Sigmoid colon (tissue), 7 donors: Measurements from ENCODE around the gene MAGI2. TPM values are rescaled to one million over a fixed set of nuclear protein-coding genes. Genes with fewer than 3 reads are reported as not detected.

ENCODE experiments used
- DNase-seq: peaks from one replicate; pipeline ENCODE4 v3.0.0-alpha.2; 2019
- H3K27ac ChIP-seq, 4 donors: fragments of 200-600 bp; sonication (generic); one replicate each; pipeline ENCODE4 v1.5.1; 2016 to 2019; ENCODE audit warnings: mild to moderate bottlenecking in 1 of 4
- H3K27me3 ChIP-seq, 3 donors: fragments of 200-600 bp; sonication (generic); one replicate each; pipeline ENCODE4 v1.5.1; 2019; ENCODE audit warnings: mild to moderate bottlenecking in 1 of 3
- H3K36me3 ChIP-seq, 4 donors: fragments of 200-600 bp; sonication (generic); one replicate each; pipeline ENCODE4 v1.5.1; 2016 to 2019
- H3K4me1 ChIP-seq, 4 donors: fragments of 200-600 bp; sonication (generic); one replicate each; pipeline ENCODE4 v1.5.1; 2017 to 2019
- H3K4me3 ChIP-seq, 4 donors: fragments of 200-600 bp; sonication (generic); one replicate each; pipeline ENCODE4 v1.5.1; 2017 to 2019; ENCODE audit warnings: mild to moderate bottlenecking in 2 of 4, moderate library complexity in 1 of 4
- H3K9me3 ChIP-seq, 4 donors: fragments of 200-600 bp in 3 of 4; sonication (generic) in 3 of 4; one replicate each; pipeline versions ENCODE4 v1.5.1 to v1.6.1; 2013 to 2019
- EP300 ChIP-seq, 4 donors: sonication (generic); formaldehyde crosslinking; IDR thresholded peaks; one replicate each; pipeline ENCODE4 v1.6.1; 2017; ENCODE audit warnings: antibody characterized with exemption in 4 of 4
- POLR2A ChIP-seq, 2 donors: fragments of 450-650 bp; IDR thresholded peaks; one replicate each; pipeline ENCODE4 v1.6.1; 2016; ENCODE audit warnings: antibody characterized with exemption in 2 of 2, mild to moderate bottlenecking in 2 of 2, moderate library complexity in 2 of 2
- POLR2AphosphoS5 ChIP-seq, 4 donors: sonication (generic); formaldehyde crosslinking; IDR thresholded peaks; one replicate each; pipeline ENCODE4 v1.6.1; 2017; ENCODE audit warnings: antibody characterized with exemption in 4 of 4
- WGBS, 2 donors: extraction: QIAGEN DNeasy Blood & Tissue Kit; methylation state at CpG; one replicate each; pipeline ENCODE4 v1.1.7; 2013; 5-methylcytosine and 5-hydroxymethylcytosine counted together
- intact Hi-C: fragments of 100-400 bp; cut with DNase I; formaldehyde crosslinking; loops from one replicate; pipeline ENCODE4 v1.15.1; 2023
- polyA plus RNA-seq, 3 donors: library from polyadenylated mRNA; stranded (reverse); fragments of 200-250 nt; gene quantifications; one replicate each; pipeline ENCODE4 v1.2.3, GENCODE V29; 2013
- total RNA-seq, 4 donors: library from RNA; depleted of rRNA; stranded (reverse); fragments of >200 nt; gene quantifications; one replicate each; pipeline ENCODE4 v1.1.0, GENCODE V29; 2016
- TF ChIP-seq, protein P1 (sequence below), 4 experiments: fragments of 450-650 bp in 3 of 4; fragments of 200-600 bp in 1 of 4; IDR thresholded peaks; one replicate each; pipeline ENCODE4 v1.5.1; 2016 to 2019; ENCODE audit warnings: antibody characterized with exemption in 4 of 4, mild to moderate bottlenecking in 3 of 4, moderate library complexity in 2 of 4
- donor health status: healthy with polysubstance abuse.
- donor health status: Bipolar disorder and iron deficiency.
- donor health status: healthy.

Gene MAGI2
- total and polyA plus RNA-seq, 7 donors: 0.69 to 26.9 (median 14.7) TPM

DNA sequence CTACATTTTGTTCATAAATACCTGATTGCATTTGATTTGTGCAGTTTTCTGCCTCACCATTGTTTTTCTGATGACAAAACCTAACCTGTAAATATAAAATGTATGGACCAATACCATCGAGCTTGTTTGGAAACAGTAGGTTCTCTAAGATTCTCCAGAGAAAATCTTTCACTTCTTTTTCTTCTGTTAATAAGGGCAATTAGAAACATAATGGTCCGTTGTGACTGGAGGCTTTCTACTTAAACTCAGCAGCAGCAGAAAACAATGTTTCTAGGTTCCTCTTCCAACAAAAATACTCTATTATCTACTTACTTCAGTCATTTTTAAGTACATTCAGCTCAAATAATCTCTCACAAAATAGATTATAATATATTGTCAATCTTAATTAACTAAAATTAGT lies 1053.4 kb downstream of the MAGI2 start:
- intact Hi-C loops: no loop called here
- 21 to 34% methylated on average over 2 of the region's 2 CpGs for WGBS, 2 donors

DNA sequence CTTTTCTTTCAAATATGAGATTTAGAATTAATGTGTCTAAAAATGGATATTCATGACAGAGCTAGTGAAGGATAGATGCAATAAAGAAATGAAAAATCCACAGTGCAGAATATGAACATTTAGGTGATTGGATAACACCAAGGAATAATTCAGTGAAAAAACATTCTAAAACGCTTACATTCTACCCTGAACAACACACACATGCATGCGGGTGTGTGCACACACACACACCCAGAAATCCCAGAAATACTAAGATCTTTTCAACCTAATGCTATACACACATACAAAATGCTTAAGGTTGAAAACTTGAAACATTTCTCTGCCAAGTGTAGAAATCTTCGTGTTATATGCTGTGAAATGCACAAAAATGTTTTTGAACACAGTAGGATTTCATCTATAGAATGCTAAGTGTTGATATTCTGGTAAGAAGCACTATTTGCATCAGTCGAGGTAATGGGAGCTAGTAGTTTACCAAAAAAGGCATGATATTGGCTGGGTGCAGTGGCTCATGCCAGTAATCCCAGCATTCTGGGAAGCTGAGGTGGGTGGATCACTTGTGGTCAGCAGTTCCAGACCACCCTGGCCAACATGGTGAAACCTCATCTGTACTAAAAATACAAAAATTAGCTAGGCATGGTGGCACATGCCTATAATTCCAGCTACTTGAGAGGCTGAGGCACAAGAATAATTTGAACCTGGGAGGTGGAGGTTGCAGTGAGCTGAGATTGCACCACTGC lies 1054.3 kb downstream of the MAGI2 start:
- H3K27me3 ChIP-seq: no peaks in the 10 kb centered on the region
- 57 to 67% methylated on average over 4 of the region's 4 CpGs for WGBS, 2 donors
- no peaks in the 10 kb centered on the region for H3K4me1 ChIP-seq
- intact Hi-C loops: no loop called here
- no peak for TF ChIP-seq POLR2AphosphoS5 (IDR thresholded peaks at IDR 0.05)
- no peak for TF ChIP-seq EP300 (IDR thresholded peaks at IDR 0.05)
- TF ChIP-seq, protein P1, sequence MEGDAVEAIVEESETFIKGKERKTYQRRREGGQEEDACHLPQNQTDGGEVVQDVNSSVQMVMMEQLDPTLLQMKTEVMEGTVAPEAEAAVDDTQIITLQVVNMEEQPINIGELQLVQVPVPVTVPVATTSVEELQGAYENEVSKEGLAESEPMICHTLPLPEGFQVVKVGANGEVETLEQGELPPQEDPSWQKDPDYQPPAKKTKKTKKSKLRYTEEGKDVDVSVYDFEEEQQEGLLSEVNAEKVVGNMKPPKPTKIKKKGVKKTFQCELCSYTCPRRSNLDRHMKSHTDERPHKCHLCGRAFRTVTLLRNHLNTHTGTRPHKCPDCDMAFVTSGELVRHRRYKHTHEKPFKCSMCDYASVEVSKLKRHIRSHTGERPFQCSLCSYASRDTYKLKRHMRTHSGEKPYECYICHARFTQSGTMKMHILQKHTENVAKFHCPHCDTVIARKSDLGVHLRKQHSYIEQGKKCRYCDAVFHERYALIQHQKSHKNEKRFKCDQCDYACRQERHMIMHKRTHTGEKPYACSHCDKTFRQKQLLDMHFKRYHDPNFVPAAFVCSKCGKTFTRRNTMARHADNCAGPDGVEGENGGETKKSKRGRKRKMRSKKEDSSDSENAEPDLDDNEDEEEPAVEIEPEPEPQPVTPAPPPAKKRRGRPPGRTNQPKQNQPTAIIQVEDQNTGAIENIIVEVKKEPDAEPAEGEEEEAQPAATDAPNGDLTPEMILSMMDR (IDR thresholded peaks at IDR 0.05): no peak
- TF ChIP-seq POLR2A (IDR thresholded peaks at IDR 0.05): no peak
- no peaks in the 10 kb centered on the region for H3K36me3 ChIP-seq
- H3K9me3 ChIP-seq: no peaks in the 10 kb centered on the region
- H3K4me3 ChIP-seq: no peak overlapping the region
- no peak overlapping the region for H3K27ac ChIP-seq
- DNase-seq: no peak

More for the DNA sequence above, 1053.4 kb downstream of the MAGI2 start:
- H3K36me3 ChIP-seq: no peaks in the 10 kb centered on the region
- DNase-seq: no peak
- no peaks in the 10 kb centered on the region for H3K27me3 ChIP-seq
- no peaks in the 10 kb centered on the region for H3K4me1 ChIP-seq
- no peak overlapping the region for H3K4me3 ChIP-seq
- H3K9me3 ChIP-seq: no peaks in the 10 kb centered on the region
- no peak for TF ChIP-seq POLR2AphosphoS5 (IDR thresholded peaks at IDR 0.05)
- TF ChIP-seq, protein P1 (IDR thresholded peaks at IDR 0.05): no peak
- TF ChIP-seq POLR2A (IDR thresholded peaks at IDR 0.05): no peak
- H3K27ac ChIP-seq: no peak overlapping the region

DNA sequence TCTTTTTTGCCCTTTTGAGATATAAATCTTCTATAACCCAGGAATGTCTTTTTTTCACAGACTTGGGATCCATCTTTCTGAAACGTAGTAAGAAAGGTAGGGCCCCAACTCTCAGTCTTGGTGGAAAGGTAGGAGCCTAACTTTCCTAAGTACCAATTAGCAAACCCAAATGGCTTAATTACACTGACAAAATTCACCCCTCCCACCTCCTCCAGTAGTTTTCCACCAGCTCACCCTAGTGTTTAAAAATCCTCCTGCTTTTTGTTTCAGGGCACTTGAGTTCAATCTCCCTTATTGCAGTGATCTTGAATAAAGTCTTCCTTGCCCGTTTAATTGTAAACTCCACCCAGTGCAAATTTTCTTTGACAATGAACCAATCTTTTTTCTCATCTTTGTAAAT lies 1054.9 kb downstream of the MAGI2 start:
- Histone ChIP-seq H3K36me3 (no peaks in the 10 kb centered on the region), H3K4me3 (no peak overlapping the region), H3K27me3 (no peaks in the 10 kb centered on the region), H3K9me3 (no peaks in the 10 kb centered on the region), H3K4me1 (no peaks in the 10 kb centered on the region), H3K27ac (no peak overlapping the region)
- 51 to 60% methylated on average over 2 of the region's 2 CpGs for WGBS, 2 donors
- TF ChIP-seq POLR2A (IDR thresholded peaks at IDR 0.05): no peak
- TF ChIP-seq EP300 (IDR thresholded peaks at IDR 0.05): no peak
- TF ChIP-seq, protein P1 (IDR thresholded peaks at IDR 0.05): no peak
- TF ChIP-seq POLR2AphosphoS5 (IDR thresholded peaks at IDR 0.05): no peak
- intact Hi-C loops: no loop called here
- no peak for DNase-seq

GRCh38 chr7:78398081-78398480 lies 1055.4 kb downstream of the MAGI2 start:
- DNase-seq: no peak
- intact Hi-C loops: no loop called here
- H3K27me3 ChIP-seq: no peaks in the 10 kb centered on the region
- H3K9me3 ChIP-seq: no peaks in the 10 kb centered on the region
- no peak overlapping the region for H3K4me3 ChIP-seq
- no peak overlapping the region for H3K27ac ChIP-seq
- no peaks in the 10 kb centered on the region for H3K36me3 ChIP-seq
- no peak for TF ChIP-seq EP300 (IDR thresholded peaks at IDR 0.05)
- TF ChIP-seq POLR2AphosphoS5 (IDR thresholded peaks at IDR 0.05): no peak
- TF ChIP-seq, protein P1 (IDR thresholded peaks at IDR 0.05): no peak
- no peak for TF ChIP-seq POLR2A (IDR thresholded peaks at IDR 0.05)
- 91 to 93% methylated on average over 5 of the region's 5 CpGs for WGBS, 2 donors
- no peaks in the 10 kb centered on the region for H3K4me1 ChIP-seq

- TF ChIP-seq POLR2AphosphoS5 (IDR thresholded peaks at IDR 0.05): no peak
- TF ChIP-seq, protein P1 (IDR thresholded peaks at IDR 0.05): no peak
- TF ChIP-seq EP300 (IDR thresholded peaks at IDR 0.05): no peak
- TF ChIP-seq POLR2A (IDR thresholded peaks at IDR 0.05): no peak
- no peak for DNase-seq
- Histone ChIP-seq H3K4me1 (no peaks in the 10 kb centered on the region), H3K27ac (no peak overlapping the region), H3K4me3 (no peak overlapping the region), H3K9me3 (no peaks in the 10 kb centered on the region), H3K36me3 (no peaks in the 10 kb centered on the region), H3K27me3 (no peaks in the 10 kb centered on the region)
- WGBS, 2 donors: 74 to 81% methylated on average over 3 of the region's 3 CpGs
- intact Hi-C loops: no loop called here
These were observed 1057.3 kb downstream of the MAGI2 start for GRCh38 chr7:78396210-78396609.
